Endometrium (tissue), 2 donors: ENCODE results near the gene MYO18B.

Experiments
- FAIRE-seq: peaks from 2 replicates; lab custom pipeline; 2012; peaks lifted over from hg19 to GRCh38; lab: Jason Lieb, UNC
- donor health status: control.
- donor health status: control.

Gene MYO18B

GRCh38 chr22:26053737-26054316 lies 311.8 kb downstream of the MYO18B start:
- no peak for FAIRE-seq

DNA sequence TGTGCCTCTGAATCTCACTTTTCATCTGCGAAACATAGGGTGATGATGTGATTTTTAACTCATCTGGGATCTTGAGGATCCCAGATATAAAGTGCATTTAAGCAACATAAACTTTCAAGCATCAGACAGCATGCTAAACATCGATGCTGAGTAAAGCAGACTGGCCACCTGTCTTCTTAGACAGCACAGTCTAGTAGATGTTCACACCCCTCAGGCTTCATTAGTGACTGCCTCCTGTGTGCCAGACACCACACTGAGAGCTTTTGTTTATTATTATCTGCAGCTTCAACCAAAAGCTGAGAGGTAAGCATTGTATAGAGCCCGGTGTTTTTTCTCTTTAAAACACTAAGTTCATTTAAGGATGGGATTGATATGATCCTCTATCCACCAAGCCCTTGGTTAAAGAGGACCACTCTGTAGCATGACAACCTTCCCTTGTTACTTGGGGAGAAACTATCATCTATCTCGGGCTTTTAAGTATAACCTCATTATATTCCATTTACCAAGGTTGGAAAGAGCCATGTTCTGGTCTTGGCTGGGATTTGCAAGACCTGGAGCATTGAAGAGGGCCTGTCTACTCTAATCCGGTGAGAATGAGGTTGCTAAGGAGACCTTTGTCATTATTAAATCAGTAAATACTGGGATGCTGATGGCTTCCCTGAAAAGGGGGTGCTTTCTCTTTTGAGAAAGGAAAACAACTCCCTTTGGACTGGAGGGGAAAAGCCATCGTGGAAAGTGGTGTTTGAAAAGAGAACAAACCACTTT lies 313.0 kb downstream of the MYO18B start:
- no peak for FAIRE-seq

DNA sequence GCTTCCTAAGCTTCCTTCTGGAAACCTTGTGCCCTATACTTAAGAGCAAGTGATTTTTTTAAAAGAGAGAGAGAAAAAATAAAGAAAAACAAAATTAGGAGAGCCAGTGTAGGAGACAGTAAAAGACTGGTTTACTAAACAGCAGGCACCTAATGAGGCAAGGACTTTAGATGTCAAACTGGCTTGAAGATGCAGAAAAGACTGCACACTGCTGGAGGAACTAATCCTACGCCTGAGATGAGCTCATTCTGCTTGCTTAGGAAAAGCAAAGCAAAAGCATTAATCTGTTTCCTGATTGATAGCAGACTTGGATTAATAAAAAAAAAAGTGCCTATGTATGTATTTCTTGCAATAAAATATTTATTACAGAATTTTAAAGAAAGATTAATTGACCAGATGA lies 313.7 kb downstream of the MYO18B start:
- no peak for FAIRE-seq

DNA sequence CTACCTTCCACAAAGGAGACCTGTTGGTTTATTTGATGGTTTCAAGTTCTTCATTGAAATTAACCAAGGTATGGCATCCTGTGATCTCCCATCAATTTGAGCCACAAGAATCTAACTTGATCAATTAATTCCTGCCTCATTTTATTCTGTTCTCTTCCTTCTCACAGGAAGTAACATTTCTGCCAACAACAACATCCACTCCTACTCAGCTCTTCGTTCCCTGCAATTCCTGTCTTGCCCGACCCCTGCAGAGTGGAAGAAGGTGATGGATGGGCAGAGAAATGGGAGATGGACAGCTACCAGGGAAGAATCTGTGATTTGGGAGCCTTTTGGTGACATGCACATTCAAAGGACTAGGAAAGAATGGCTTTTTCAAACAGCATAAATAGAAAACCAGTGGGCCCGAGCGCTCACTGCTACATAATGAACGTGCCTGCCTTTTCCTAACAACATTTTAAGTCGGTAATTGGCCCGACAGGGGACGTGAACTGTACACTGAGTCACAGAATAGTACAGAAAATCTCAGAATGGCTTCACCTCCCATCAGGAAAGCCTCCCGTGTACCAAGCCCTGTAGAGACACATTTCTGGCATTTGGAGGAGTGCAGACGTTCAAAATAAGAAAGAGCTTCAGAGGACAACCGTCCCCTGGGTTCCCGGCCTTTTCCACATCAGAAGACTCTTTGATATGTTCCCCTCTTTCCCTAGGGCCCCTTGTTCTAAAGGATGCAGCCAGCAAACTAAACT lies 314.6 kb downstream of the MYO18B start:
- no peak for FAIRE-seq

- FAIRE-seq = no peak
Observed at GRCh38 chr22:26057731-26058130, 315.7 kb downstream of the MYO18B start.

DNA sequence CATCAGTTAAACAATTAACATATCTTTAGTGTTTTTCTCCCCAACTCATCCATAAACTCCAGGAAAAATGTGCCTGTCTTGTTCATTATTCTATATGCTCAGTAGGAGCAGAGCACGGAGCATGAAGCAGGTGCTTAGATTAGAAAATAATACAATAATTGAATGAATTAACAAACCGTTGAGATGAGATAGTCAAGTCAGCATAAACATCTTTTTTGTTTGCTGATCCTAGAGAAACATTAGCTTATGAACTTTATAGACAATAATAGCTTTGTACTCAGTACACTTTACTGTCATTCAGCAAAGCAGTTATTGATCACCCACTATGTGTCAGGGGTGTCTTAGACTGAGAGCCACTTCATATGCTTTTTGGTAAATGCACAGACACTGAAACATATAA lies 322.1 kb downstream of the MYO18B start:
- FAIRE-seq = no peak

DNA sequence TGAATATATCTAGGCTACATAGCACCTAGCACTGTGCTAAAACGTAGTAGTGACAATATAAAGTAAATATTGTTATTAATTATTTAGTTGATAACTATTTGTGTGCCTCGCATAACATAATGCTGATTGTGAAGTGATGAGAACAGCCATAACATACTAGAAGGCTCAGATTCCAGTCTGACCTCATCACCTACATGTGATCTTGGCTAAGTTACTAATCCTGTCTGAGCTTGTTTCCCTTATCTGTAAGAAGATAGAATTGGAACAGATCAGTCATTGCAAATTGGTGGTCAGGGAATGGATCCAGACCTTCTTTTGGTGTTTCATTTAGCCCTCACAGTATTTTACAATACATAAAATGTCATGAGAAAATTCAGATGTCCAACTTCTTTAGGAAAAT lies 323.9 kb downstream of the MYO18B start:
- FAIRE-seq = no peak

- FAIRE-seq = no peak
Observed at GRCh38 chr22:26066534-26066933, 324.5 kb downstream of the MYO18B start.

GRCh38 chr22:26068571-26068970 lies 326.6 kb downstream of the MYO18B start:
- FAIRE-seq = no peak

DNA sequence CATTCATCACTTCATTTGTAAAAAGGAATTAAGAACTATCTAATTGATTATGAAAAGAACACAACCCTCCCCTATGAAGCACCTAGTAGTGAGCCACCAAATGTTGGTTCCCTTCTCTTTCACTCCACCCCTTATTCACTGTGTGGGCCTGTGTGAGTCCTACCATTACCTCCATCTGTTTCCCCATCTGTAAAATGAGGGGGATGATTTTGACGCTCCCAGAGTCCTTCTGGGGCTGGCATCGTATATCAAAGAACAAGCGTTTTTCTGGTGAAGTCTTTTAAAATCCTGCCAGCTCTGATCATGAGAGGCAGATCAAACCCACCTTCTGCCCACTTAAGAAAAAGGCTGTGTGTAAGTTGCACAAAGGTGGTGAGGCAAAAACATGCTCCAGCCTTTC lies 330.6 kb downstream of the MYO18B start:
- FAIRE-seq = no peak

DNA sequence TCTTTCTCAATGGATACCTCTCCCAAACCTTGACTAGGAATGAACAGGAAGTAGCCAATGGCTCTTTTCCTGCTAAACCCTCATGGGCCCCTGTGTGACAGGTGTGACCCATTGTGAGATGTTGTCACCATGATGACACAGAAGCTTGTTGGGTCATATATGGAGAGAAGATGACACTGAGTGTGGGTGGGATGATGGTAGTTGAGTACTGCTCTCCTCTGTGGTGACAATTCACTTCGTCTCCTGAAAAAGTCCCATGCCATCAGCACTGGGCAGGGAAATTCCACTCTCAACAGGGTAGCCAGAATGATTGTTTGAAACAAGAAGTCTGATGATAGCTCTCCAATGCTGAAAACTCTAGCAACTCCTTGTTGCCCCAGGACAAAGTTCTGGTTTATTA lies 333.3 kb downstream of the MYO18B start:
- no peak for FAIRE-seq

DNA sequence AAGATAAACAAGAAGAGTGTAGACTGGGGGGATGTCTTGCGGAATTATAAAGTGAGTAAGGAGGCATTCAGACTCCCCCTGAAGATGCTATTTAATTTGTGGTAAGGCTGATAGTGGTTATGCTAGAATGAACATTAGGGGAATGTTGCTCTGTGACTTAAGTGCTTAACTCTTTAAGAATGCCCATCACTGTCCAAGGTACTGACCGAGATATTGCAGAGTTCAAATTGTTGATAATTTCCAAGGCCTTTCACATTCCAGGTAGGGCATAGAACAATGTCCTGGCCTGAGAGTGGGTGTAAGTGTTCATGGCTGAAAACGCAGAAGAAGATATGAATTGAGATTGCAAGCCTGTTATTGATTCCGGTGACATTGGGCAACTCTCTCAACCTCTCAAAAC lies 337.0 kb downstream of the MYO18B start:
- no peak for FAIRE-seq
